NOMO-1 treated with dmso at 0.1 percent for 144 hours (cell line): Measurements from ENCODE around the gene NECAB2.

Experiments
- DNase-seq: peaks from one replicate; lab custom pipeline; 2025; ENCODE audit not compliant: unreplicated experiment; lab: John Stamatoyannopoulos, UW

NECAB2 gene

GRCh38 chr16:84042308-84042878, 74.3 kb downstream of the NECAB2 start, which contains the start of gene SLC38A8:
SLC38A8 (minus strand) TSS chr16:84042795; CDS start chr16:84042157, 638 bp downstream.
- no peak for DNase-seq

- no peak for DNase-seq
Measured at GRCh38 chr16:84042879-84043485, 74.9 kb downstream of the NECAB2 start.

- DNase-seq: no peak
Measured at GRCh38 chr16:84043486-84044117, 75.6 kb downstream of the NECAB2 start.

GRCh38 chr16:84044118-84044488, 76.1 kb downstream of the NECAB2 start:
- peak; percentile 2 for DNase-seq

GRCh38 chr16:84045001-84045817, 77.2 kb downstream of the NECAB2 start:
- no peak for DNase-seq

- DNase-seq: no peak
Measured at GRCh38 chr16:84045818-84046470, 77.9 kb downstream of the NECAB2 start.

- DNase-seq: no peak
Measured at GRCh38 chr16:84047206-84047605, 79.2 kb downstream of the NECAB2 start.

GRCh38 chr16:84047626-84048025, 79.6 kb downstream of the NECAB2 start:
- no peak for DNase-seq

- DNase-seq: no peak
Measured at GRCh38 chr16:84048270-84048669, 80.2 kb downstream of the NECAB2 start.

- DNase-seq: no peak
Measured at GRCh38 chr16:84048871-84049270, 80.8 kb downstream of the NECAB2 start.

GRCh38 chr16:84049403-84050060, 81.5 kb downstream of the NECAB2 start:
- DNase-seq: no peak

- no peak for DNase-seq
Measured at GRCh38 chr16:84050316-84050715, 82.3 kb downstream of the NECAB2 start.

- DNase-seq: no peak
Measured at GRCh38 chr16:84052071-84052622, 84.1 kb downstream of the NECAB2 start.
